ENCODE data around the gene ASCC1. TPM values are rescaled to one million over a fixed set of nuclear protein-coding genes. Genes with fewer than 3 reads are reported as not detected.

Gene ASCC1
- total RNA-seq, 2 donors from 2014 or later, result 27.2 to 37.0 TPM

- H3K9me3 ChIP-seq, result no peaks in the 10 kb centered on the region
- peaks cover 8% of the 10 kb centered on the region for H3K36me3 ChIP-seq
- DNase-seq (ENCODE audit: low spot score), result no peak
- H3K27ac ChIP-seq, result peak overlapping the region; percentile 43 to 90
- H3K27me3 ChIP-seq, result no peaks in the 10 kb centered on the region
- TF ChIP-seq CTCF (IDR thresholded peaks at IDR 0.05), result no peak
- H3K4me3 ChIP-seq, result no peak overlapping the region
- H3K4me1 ChIP-seq, result peaks cover 0 to 38% of the 10 kb centered on the region in 2 donors
These were observed 42.3 kb downstream of the ASCC1 start for GRCh38 chr10:72173619-72174296.

GRCh38 chr10:72173262-72173618 lies 42.8 kb downstream of the ASCC1 start:
- H3K9me3 ChIP-seq, result no peaks in the 10 kb centered on the region
- peaks cover 0 to 38% of the 10 kb centered on the region in 2 donors for H3K4me1 ChIP-seq
- TF ChIP-seq CTCF (IDR thresholded peaks at IDR 0.05), result no peak
- H3K27me3 ChIP-seq, result no peaks in the 10 kb centered on the region
- H3K36me3 ChIP-seq, result peaks cover 2% of the 10 kb centered on the region
- H3K4me3 ChIP-seq, result no peak overlapping the region
- peak overlapping the region; percentile 43 to 90 for H3K27ac ChIP-seq
- no peak for DNase-seq (ENCODE audit: low spot score)

- H3K36me3 ChIP-seq, result no peaks in the 10 kb centered on the region
- H3K9me3 ChIP-seq, result no peaks in the 10 kb centered on the region
- H3K4me3 ChIP-seq, result no peak overlapping the region
- peak overlapping the region; percentile 8 to 47 for H3K27ac ChIP-seq
- peaks cover 0 to 27% of the 10 kb centered on the region in 2 donors for H3K4me1 ChIP-seq
- DNase-seq (ENCODE audit: low spot score), result no peak
- H3K27me3 ChIP-seq, result no peaks in the 10 kb centered on the region
- no peak for TF ChIP-seq CTCF (IDR thresholded peaks at IDR 0.05)
These were observed 44.9 kb downstream of the ASCC1 start for GRCh38 chr10:72171175-72171630.

GRCh38 chr10:72170733-72171132 lies 45.3 kb downstream of the ASCC1 start:
- Histone ChIP-seq H3K27ac (peak overlapping the region in 1 of 2 donors; percentile 47), H3K27me3 (no peaks in the 10 kb centered on the region), H3K36me3 (no peaks in the 10 kb centered on the region), H3K4me3 (no peak overlapping the region), H3K9me3 (no peaks in the 10 kb centered on the region), H3K4me1 (peaks cover 0 to 23% of the 10 kb centered on the region in 2 donors)
- DNase-seq (ENCODE audit: low spot score), result no peak
- no peak for TF ChIP-seq CTCF (IDR thresholded peaks at IDR 0.05)

- TF ChIP-seq CTCF (IDR thresholded peaks at IDR 0.05), result no peak
- no peak for DNase-seq (ENCODE audit: low spot score)
- peak overlapping the region in 1 of 2 donors; percentile 47 for H3K27ac ChIP-seq
- peaks cover 0 to 18% of the 10 kb centered on the region in 2 donors for H3K4me1 ChIP-seq
- H3K4me3 ChIP-seq, result no peak overlapping the region
- H3K27me3 ChIP-seq, result no peaks in the 10 kb centered on the region
- H3K36me3 ChIP-seq, result no peaks in the 10 kb centered on the region
- no peaks in the 10 kb centered on the region for H3K9me3 ChIP-seq
These were observed 45.8 kb downstream of the ASCC1 start for GRCh38 chr10:72170263-72170662.

- Histone ChIP-seq H3K9me3 (no peaks in the 10 kb centered on the region), H3K27ac (no peak overlapping the region), H3K27me3 (no peaks in the 10 kb centered on the region), H3K36me3 (no peaks in the 10 kb centered on the region), H3K4me1 (no peaks in the 10 kb centered on the region), H3K4me3 (no peak overlapping the region)
- no peak for DNase-seq (ENCODE audit: low spot score)
- TF ChIP-seq CTCF (IDR thresholded peaks at IDR 0.05), result no peak
These were observed 49.0 kb downstream of the ASCC1 start for GRCh38 chr10:72167118-72167517.
